Fibroblast of upper back skin (primary cell): ENCODE data around the gene PLA2G4C.
A peak's percentile ranks its signal among the peaks of the same experiment; 100 is the strongest.

ENCODE experiments used
- DNase-seq: peaks from one replicate; pipeline ENCODE4 v3.0.0-alpha.2; 2013

The PLA2G4C gene

GRCh38 chr19:48110350-48110966 lies at the start of gene PLA2G4C:
Gene PLA2G4C, minus strand, starts transcription at chr19:48110817. Its CDS starts 4,288 bp downstream, at chr19:48106529.
- DNase-seq: peak; percentile 88

GRCh38 chr19:48158210-48158790 lies 47.7 kb upstream of the PLA2G4C start:
- no peak for DNase-seq

GRCh38 chr19:48154003-48154402 lies 43.4 kb upstream of the PLA2G4C start:
- DNase-seq: no peak

- peak; percentile 58 for DNase-seq
Measured at GRCh38 chr19:48152551-48152950, 41.9 kb upstream of the PLA2G4C start.

GRCh38 chr19:48149430-48149829 lies 38.8 kb upstream of the PLA2G4C start:
- DNase-seq: peak; percentile 22

- DNase-seq: no peak
Measured at GRCh38 chr19:48148576-48148975, 38.0 kb upstream of the PLA2G4C start.

GRCh38 chr19:48147597-48148175 lies 37.1 kb upstream of the PLA2G4C start:
- no peak for DNase-seq

GRCh38 chr19:48139053-48139452 lies 28.4 kb upstream of the PLA2G4C start:
- no peak for DNase-seq

GRCh38 chr19:48137411-48137810 lies 26.8 kb upstream of the PLA2G4C start:
- DNase-seq: no peak

- DNase-seq: no peak
Measured at GRCh38 chr19:48136547-48136946, 25.9 kb upstream of the PLA2G4C start.

GRCh38 chr19:48135411-48135810 lies 24.8 kb upstream of the PLA2G4C start:
- DNase-seq: no peak

- DNase-seq: no peak
Measured at GRCh38 chr19:48133094-48133493, 22.5 kb upstream of the PLA2G4C start.

- no peak for DNase-seq
Measured at GRCh38 chr19:48127561-48127960, 16.9 kb upstream of the PLA2G4C start.

- DNase-seq: peak; percentile 56
Measured at GRCh38 chr19:48123907-48124651, 13.5 kb upstream of the PLA2G4C start.

- DNase-seq: no peak
Measured at GRCh38 chr19:48122421-48122820, 11.8 kb upstream of the PLA2G4C start.

- no peak for DNase-seq
Measured at GRCh38 chr19:48121909-48122371, 11.3 kb upstream of the PLA2G4C start.

GRCh38 chr19:48121066-48121465 lies 10.4 kb upstream of the PLA2G4C start:
- no peak for DNase-seq

- DNase-seq: no peak
Measured at GRCh38 chr19:48120505-48120904, 9.9 kb upstream of the PLA2G4C start.

GRCh38 chr19:48118131-48118517 lies 7.5 kb upstream of the PLA2G4C start:
- no peak for DNase-seq

- DNase-seq: no peak
Measured at GRCh38 chr19:48117515-48118130, 7.0 kb upstream of the PLA2G4C start.

GRCh38 chr19:48113190-48113917 lies 2.7 kb upstream of the PLA2G4C start:
- no peak for DNase-seq

- no peak for DNase-seq
Measured at GRCh38 chr19:48111280-48111679, 663 bp upstream of the PLA2G4C start.
